ENCODE results near the gene INPP4A.

Gene INPP4A

DNA sequence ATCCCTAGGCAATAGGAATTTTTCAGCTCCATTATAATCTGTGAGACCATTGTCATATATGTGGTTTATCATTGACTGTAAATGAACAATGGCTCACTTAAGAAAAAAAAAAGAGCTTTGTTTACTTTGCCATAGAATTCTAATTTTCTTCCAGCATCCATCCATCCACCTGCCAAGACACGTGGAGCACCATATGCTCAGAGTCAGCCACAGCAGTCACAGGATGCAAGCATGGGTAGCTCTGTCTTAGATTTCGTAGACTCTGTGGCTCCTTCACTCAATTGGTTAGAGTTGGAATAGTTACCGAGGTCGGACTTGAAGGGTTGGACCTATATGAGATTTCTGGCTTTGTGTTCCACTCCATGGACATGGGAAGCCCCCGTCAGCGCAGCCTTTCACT is 88.1 kb downstream of the INPP4A start:
- TF ChIP-seq, protein P1, sequence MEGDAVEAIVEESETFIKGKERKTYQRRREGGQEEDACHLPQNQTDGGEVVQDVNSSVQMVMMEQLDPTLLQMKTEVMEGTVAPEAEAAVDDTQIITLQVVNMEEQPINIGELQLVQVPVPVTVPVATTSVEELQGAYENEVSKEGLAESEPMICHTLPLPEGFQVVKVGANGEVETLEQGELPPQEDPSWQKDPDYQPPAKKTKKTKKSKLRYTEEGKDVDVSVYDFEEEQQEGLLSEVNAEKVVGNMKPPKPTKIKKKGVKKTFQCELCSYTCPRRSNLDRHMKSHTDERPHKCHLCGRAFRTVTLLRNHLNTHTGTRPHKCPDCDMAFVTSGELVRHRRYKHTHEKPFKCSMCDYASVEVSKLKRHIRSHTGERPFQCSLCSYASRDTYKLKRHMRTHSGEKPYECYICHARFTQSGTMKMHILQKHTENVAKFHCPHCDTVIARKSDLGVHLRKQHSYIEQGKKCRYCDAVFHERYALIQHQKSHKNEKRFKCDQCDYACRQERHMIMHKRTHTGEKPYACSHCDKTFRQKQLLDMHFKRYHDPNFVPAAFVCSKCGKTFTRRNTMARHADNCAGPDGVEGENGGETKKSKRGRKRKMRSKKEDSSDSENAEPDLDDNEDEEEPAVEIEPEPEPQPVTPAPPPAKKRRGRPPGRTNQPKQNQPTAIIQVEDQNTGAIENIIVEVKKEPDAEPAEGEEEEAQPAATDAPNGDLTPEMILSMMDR (IDR thresholded peaks at IDR 0.05; ENCODE audit: extremely low read depth, missing control alignments), result no peak
- DNase-seq (ENCODE audit: low spot score), result no peak

DNA sequence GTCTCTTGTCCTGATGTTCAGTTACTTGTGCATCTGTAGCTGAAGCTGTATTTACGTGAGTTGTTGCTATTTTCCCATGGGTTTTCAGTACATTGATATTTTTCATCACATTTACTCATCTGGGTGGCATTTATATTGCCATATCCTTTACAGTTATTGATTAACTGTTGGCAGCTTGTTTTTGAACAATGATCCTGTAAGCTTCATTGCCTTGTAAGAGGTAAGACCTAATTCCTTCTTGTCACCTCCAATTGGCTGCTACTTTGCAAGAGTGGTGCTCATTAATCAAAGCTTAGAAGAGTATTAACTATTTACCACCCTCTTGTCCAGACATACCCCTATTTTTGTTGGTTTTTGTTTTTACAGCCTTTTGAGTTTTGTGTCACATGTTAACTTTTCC is 88.9 kb downstream of the INPP4A start:
- TF ChIP-seq, protein P1 (IDR thresholded peaks at IDR 0.05; ENCODE audit: extremely low read depth, missing control alignments), result no peak
- no peak for DNase-seq (ENCODE audit: low spot score)

DNA sequence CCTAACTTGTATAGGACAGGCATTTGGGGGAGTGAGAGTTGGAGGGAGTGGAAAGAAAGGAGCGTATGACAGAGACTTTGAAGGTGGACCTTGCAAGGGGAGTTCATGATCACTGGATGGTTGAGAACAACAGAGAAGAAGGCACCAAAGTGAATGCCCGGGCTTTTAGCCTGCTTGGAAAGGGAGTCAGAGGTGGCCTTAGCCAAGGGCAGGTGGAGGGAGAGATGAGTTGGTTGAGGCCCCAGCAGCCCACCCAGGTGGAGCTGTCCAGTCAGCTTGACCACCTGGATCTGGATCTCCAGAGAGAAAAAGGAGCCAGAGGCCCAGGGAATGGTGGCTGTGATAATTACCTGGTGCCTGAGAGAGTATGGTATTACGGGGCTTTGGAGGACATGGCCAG is 90.1 kb downstream of the INPP4A start:
- TF ChIP-seq, protein P1 (IDR thresholded peaks at IDR 0.05; ENCODE audit: extremely low read depth, missing control alignments), result no peak
- no peak for DNase-seq (ENCODE audit: low spot score)

DNA sequence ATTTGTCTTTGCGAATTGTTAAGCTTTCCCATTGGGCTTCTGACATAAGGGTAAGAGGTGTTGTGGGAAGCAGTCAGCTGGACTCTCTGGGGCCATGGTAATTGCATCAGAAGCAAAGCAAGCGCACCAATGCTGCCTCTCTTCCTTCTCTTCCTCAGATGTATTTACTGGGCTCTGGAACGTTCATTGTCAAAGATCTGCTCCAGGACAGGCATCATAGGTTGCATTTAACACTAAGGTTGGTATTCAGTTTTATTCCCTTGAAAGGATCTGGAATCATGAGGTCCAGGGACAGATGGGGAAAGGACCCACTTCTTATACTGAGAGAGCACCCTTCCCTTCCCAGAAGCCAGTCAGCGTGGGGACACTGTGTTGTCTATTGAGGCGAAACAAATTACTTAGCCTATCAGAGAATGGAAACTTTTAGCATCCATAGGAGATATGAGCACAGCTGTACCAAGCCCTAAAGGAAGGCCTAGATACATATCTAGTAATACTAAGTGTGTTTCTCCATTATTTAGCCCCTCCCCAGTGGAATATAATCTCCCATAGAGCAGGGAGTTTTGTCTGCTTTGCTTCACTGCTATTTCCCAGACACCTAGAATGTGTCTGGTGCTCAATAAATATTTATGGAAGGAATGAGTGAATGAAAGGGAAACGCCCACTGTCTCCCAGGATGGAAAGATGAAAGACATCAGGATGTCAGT is 91.5 kb downstream of the INPP4A start:
- TF ChIP-seq, protein P1 (IDR thresholded peaks at IDR 0.05; ENCODE audit: extremely low read depth, missing control alignments), result no peak
- no peak for DNase-seq (ENCODE audit: low spot score)

DNA sequence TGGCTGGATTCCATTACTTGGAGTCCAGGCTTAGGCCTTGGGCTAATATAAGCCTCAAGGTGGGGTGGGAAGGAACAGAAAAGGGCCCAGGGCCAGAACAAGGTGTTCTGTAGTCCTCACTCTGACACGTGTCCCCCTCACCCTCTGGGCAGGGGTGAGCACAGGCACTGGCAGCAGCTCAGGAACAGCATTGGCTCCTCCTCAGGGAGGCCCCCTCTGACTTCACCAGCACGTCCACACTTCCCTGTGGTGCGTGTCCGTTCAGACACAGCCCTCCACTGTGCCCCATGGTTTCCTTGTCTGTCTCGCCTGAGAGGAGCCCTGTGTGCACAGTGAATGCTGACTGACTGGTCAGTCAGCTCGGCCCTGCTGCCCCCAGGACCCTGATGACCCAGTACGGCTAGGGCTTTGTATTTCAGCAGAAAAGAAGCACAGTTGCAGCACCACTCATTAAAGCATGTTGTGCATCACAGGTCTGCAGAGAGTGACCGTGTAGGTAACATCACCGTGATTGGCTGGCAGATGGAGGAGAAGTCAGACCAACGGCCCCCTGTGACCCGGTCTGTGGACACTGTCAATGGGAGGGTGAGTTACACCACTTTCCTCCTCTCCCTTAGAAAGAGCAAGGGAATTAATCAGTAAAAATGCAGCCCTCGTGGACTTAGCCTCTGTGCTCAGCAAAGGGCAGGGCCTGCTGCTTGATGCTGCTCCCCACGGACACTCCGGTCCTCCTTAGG is 92.9 kb downstream of the INPP4A start:
- TF ChIP-seq, protein P1 (IDR thresholded peaks at IDR 0.05; ENCODE audit: extremely low read depth, missing control alignments), result no peak
- DNase-seq (ENCODE audit: low spot score), result no peak

DNA sequence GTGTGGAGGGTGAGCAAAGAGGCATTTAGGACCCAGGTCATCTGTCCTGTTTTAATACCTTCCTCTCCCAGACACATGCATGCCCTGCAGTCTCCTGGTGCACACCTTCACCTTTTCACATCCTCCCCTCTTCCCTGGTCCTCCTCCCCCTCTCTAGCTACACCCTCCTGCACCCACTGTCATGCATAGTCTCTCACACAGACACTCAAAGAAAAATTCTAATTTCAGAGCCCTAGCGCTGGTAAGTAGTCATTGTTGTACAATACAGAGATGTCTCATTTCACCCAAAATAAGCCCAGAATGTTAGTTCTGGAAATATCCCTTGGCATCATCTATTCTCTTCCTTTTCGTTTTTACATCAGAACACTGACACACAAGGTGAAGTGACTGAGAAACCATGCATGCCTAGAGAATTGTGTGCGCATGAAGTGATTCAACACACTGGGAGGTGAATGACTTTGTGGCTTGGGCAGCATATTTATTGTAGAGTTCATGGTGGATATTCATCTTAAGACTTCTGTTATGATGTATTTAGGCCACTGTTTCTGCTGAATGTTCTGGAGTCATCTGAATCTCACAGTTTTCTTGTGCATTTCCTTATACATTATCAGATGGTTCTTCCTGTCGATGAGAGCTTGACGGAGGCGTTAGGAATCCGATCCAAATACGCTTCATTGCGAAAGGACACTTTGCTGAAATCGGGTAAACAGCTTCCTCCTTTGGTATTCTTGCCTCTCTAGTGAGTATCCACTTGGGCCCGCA is 93.8 kb downstream of the INPP4A start:
- DNase-seq (ENCODE audit: low spot score), result no peak
- TF ChIP-seq, protein P1 (IDR thresholded peaks at IDR 0.05; ENCODE audit: extremely low read depth, missing control alignments), result no peak
